Liver (tissue), 3 donors: Measurements from ENCODE around the gene TRIM41.

ENCODE experiments used
- GABPA ChIP-seq, 2 donors: IDR thresholded peaks in 1 of 2; conservative IDR thresholded peaks in 1 of 2; 2 replicates each; pipeline ENCODE4 v1.6.1; 2016; ENCODE audit warnings: antibody characterized with exemption in 2 of 2, mild to moderate bottlenecking in 1 of 2, moderate library complexity in 1 of 2
- RAD21 ChIP-seq, 2 donors: IDR thresholded peaks; 2 replicates each; pipeline ENCODE4 v1.6.1; 2016; ENCODE audit warnings: antibody characterized with exemption in 2 of 2, mild to moderate bottlenecking in 2 of 2
- RXRA ChIP-seq, 2 donors: IDR thresholded peaks; 2 replicates each; pipeline ENCODE4 v1.6.1; 2017 to 2018; ENCODE audit warnings: antibody characterized with exemption in 2 of 2, mild to moderate bottlenecking in 1 of 2
- YY1 ChIP-seq: IDR thresholded peaks from 2 replicates; pipeline ENCODE4 v1.6.1; 2016; ENCODE audit warnings: antibody characterized with exemption, mild to moderate bottlenecking
- TF ChIP-seq, protein P1 (sequence below): fragments of 150-350 bp; IDR thresholded peaks from 2 replicates; pipeline ENCODE4 v1.5.1; 2017; ENCODE audit warnings: improper control_type of control experiment, low read depth, low read length; ENCODE audit not compliant: missing input control
- TF ChIP-seq, protein P2 (sequence below): IDR thresholded peaks from 2 replicates; pipeline ENCODE4 v1.6.1; 2016; ENCODE audit warnings: antibody characterized with exemption
- TF ChIP-seq, protein P3 (sequence below): IDR thresholded peaks from 2 replicates; pipeline ENCODE4 v1.6.1; 2016; ENCODE audit warnings: antibody characterized with exemption, mild to moderate bottlenecking
- TF ChIP-seq, protein P4 (sequence below): IDR thresholded peaks from 2 replicates; pipeline ENCODE4 v1.6.1; 2016; ENCODE audit warnings: antibody characterized with exemption
- TF ChIP-seq, protein P5 (sequence below): IDR thresholded peaks from 2 replicates; pipeline ENCODE4 v1.6.1; 2016; ENCODE audit warnings: antibody characterized with exemption
- donor health status: healthy.
- donor health status: healthy.

DNA sequence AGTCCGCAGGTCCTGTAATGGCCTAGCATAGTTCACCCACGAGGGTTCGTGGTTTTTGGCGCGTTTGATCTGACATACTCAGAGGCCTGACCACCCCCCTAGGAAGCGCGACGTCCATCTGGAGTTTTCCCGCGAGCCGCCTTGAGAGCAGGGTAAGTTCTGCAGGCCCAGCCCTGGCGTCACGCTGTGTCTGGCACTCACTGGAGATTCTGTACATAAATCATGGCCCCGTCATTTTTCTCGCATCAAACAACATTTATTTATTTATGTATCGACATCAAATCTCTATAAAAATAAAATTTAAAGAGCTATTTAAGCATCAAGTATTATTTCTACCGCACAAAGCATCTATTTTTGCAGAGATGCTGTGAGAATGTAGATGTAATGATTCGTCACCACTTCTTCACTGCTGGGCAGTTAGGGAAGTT lies 437 bp upstream of the TRIM41 start:
- TF ChIP-seq, protein P1, sequence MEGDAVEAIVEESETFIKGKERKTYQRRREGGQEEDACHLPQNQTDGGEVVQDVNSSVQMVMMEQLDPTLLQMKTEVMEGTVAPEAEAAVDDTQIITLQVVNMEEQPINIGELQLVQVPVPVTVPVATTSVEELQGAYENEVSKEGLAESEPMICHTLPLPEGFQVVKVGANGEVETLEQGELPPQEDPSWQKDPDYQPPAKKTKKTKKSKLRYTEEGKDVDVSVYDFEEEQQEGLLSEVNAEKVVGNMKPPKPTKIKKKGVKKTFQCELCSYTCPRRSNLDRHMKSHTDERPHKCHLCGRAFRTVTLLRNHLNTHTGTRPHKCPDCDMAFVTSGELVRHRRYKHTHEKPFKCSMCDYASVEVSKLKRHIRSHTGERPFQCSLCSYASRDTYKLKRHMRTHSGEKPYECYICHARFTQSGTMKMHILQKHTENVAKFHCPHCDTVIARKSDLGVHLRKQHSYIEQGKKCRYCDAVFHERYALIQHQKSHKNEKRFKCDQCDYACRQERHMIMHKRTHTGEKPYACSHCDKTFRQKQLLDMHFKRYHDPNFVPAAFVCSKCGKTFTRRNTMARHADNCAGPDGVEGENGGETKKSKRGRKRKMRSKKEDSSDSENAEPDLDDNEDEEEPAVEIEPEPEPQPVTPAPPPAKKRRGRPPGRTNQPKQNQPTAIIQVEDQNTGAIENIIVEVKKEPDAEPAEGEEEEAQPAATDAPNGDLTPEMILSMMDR: peak; percentile 31
- TF ChIP-seq, protein P2, sequence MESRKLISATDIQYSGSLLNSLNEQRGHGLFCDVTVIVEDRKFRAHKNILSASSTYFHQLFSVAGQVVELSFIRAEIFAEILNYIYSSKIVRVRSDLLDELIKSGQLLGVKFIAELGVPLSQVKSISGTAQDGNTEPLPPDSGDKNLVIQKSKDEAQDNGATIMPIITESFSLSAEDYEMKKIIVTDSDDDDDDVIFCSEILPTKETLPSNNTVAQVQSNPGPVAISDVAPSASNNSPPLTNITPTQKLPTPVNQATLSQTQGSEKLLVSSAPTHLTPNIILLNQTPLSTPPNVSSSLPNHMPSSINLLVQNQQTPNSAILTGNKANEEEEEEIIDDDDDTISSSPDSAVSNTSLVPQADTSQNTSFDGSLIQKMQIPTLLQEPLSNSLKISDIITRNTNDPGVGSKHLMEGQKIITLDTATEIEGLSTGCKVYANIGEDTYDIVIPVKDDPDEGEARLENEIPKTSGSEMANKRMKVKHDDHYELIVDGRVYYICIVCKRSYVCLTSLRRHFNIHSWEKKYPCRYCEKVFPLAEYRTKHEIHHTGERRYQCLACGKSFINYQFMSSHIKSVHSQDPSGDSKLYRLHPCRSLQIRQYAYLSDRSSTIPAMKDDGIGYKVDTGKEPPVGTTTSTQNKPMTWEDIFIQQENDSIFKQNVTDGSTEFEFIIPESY: no peak
- TF ChIP-seq, protein P3, sequence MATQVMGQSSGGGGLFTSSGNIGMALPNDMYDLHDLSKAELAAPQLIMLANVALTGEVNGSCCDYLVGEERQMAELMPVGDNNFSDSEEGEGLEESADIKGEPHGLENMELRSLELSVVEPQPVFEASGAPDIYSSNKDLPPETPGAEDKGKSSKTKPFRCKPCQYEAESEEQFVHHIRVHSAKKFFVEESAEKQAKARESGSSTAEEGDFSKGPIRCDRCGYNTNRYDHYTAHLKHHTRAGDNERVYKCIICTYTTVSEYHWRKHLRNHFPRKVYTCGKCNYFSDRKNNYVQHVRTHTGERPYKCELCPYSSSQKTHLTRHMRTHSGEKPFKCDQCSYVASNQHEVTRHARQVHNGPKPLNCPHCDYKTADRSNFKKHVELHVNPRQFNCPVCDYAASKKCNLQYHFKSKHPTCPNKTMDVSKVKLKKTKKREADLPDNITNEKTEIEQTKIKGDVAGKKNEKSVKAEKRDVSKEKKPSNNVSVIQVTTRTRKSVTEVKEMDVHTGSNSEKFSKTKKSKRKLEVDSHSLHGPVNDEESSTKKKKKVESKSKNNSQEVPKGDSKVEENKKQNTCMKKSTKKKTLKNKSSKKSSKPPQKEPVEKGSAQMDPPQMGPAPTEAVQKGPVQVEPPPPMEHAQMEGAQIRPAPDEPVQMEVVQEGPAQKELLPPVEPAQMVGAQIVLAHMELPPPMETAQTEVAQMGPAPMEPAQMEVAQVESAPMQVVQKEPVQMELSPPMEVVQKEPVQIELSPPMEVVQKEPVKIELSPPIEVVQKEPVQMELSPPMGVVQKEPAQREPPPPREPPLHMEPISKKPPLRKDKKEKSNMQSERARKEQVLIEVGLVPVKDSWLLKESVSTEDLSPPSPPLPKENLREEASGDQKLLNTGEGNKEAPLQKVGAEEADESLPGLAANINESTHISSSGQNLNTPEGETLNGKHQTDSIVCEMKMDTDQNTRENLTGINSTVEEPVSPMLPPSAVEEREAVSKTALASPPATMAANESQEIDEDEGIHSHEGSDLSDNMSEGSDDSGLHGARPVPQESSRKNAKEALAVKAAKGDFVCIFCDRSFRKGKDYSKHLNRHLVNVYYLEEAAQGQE: no peak
- TF ChIP-seq, protein P4, sequence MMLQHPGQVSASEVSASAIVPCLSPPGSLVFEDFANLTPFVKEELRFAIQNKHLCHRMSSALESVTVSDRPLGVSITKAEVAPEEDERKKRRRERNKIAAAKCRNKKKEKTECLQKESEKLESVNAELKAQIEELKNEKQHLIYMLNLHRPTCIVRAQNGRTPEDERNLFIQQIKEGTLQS: no peak
- TF ChIP-seq, protein P5, sequence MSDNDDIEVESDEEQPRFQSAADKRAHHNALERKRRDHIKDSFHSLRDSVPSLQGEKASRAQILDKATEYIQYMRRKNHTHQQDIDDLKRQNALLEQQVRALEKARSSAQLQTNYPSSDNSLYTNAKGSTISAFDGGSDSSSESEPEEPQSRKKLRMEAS: no peak
- TF ChIP-seq GABPA (IDR thresholded peaks at IDR 0.05 in 1 of 2, conservative IDR thresholded peaks at IDR 0.05 in 1 of 2) (no peak), RAD21 (IDR thresholded peaks at IDR 0.05) (no peak), RXRA (IDR thresholded peaks at IDR 0.05) (no peak), YY1 (no peak)
